Common myeloid progenitor, CD34-positive (primary cell): ENCODE measurements around the gene KIAA0040.

Experiments
- CTCF ChIA-PET: fragments of 350-600 bp; sonication (Branson Sonifier 250); formaldehyde crosslinking; loops from one replicate; lab custom pipeline; 2021; ENCODE audit warnings: antibody characterized with exemption; lab: Charles Lee
- POLR2A ChIA-PET: fragments of 350-600 bp; sonication (Branson Sonifier 250); formaldehyde crosslinking; loops from one replicate; lab custom pipeline; 2021; ENCODE audit warnings: antibody characterized with exemption; lab: Charles Lee
- DNase-seq, 3 donors: peaks; one replicate each; pipeline versions ENCODE4 v3.0.0 to v3.0.0-alpha.2; 2013
- H3K27ac ChIP-seq, 2 experiments: 1 replicate in 1 of 2; 2 replicates in 1 of 2; pipeline ENCODE4 v1.7.0; 2013; ENCODE audit warnings: inconsistent platforms in 2 of 2, low read length in 2 of 2, mild to moderate bottlenecking in 2 of 2, low read depth in 1 of 2, moderate library complexity in 1 of 2; ENCODE audit not compliant: severe bottlenecking in 2 of 2, insufficient read depth in 1 of 2, poor library complexity in 1 of 2
- H3K27me3 ChIP-seq, 5 experiments: replicated peaks in 2 of 5; 1 replicate in 3 of 5; 2 replicates in 2 of 5; pipeline versions ENCODE4 v1.6.1 to v1.7.0; 2013; ENCODE audit warnings: low read length in 4 of 5, mild to moderate bottlenecking in 2 of 5, moderate library complexity in 2 of 5, inconsistent platforms in 1 of 5; ENCODE audit not compliant: insufficient read depth in 5 of 5, control insufficient read depth in 4 of 5
- H3K36me3 ChIP-seq, 4 experiments: 1 replicate in 2 of 4; 2 replicates in 2 of 4; pipeline versions ENCODE4 v1.6.1 to v1.7.0; 2013; ENCODE audit warnings: low read length in 3 of 4, control low read depth in 1 of 4, mild to moderate bottlenecking in 1 of 4; ENCODE audit not compliant: control insufficient read depth in 4 of 4, insufficient read depth in 4 of 4
- H3K4me1 ChIP-seq, 4 experiments: 1 replicate in 3 of 4; 2 replicates in 1 of 4; pipeline versions ENCODE4 v1.6.1 to v1.7.1; 2013; ENCODE audit warnings: low read length in 3 of 4, mild to moderate bottlenecking in 3 of 4, control low read depth in 1 of 4, inconsistent platforms in 1 of 4, moderate library complexity in 1 of 4; ENCODE audit not compliant: control insufficient read depth in 4 of 4, insufficient read depth in 4 of 4; ENCODE audit errors: control extremely low read depth in 1 of 4
- H3K4me3 ChIP-seq, 7 experiments: 1 replicate in 4 of 7; 2 replicates in 3 of 7; pipeline versions ENCODE4 v1.5.1 to v1.7.0; 2013; ENCODE audit warnings: mild to moderate bottlenecking in 7 of 7, low read length in 6 of 7, moderate library complexity in 6 of 7, inconsistent platforms in 2 of 7, low read depth in 2 of 7, control low read depth in 1 of 7; ENCODE audit not compliant: insufficient read depth in 4 of 7, control insufficient read depth in 1 of 7; ENCODE audit errors: extremely low read depth in 1 of 7
- H3K9me3 ChIP-seq, 5 experiments: 1 replicate in 4 of 5; 2 replicates in 1 of 5; pipeline versions ENCODE4 v1.6.1 to v1.7.1; 2013; ENCODE audit warnings: low read length in 4 of 5, mild to moderate bottlenecking in 2 of 5, inconsistent platforms in 1 of 5, low read depth in 1 of 5, moderate library complexity in 1 of 5; ENCODE audit not compliant: control insufficient read depth in 4 of 5, insufficient read depth in 2 of 5; ENCODE audit errors: control extremely low read depth in 1 of 5
- WGBS: methylation state at CpG from one replicate; pipeline ENCODE4 v1.1.5; 2013; ENCODE audit not compliant: insufficient coverage; 5-methylcytosine and 5-hydroxymethylcytosine counted together

Gene KIAA0040

GRCh38 chr1:175147569-175147968, 45.0 kb downstream of the KIAA0040 start:
- CTCF ChIA-PET, result interaction anchor here (1.6 to 5.0 kb wide), 7 partner anchors 8 to 172 kb away, joined by 4 to 38 read pairs (median 20); no protein-coding TSS in a partner anchor
- H3K27ac ChIP-seq, result no peak overlapping the region

GRCh38 chr1:175146529-175147213, 45.9 kb downstream of the KIAA0040 start:
- Histone ChIP-seq H3K36me3 (no peaks in the 10 kb centered on the region), H3K27ac (no peak overlapping the region), H3K4me3 (peak overlapping the region in 2 of 7 experiments; percentile 33 to 43), H3K9me3 (no peaks in the 10 kb centered on the region), H3K4me1 (peaks cover 0 to 2% (median 0%) of the 10 kb centered on the region in 4 experiments), H3K27me3 (peaks cover 0 to 4% (median 2%) of the 10 kb centered on the region in 5 experiments)
- peak; percentile 59 to 79 (median 75) for DNase-seq
- POLR2A ChIA-PET, result interaction anchor here (0.7 kb wide), 1 partner anchor 821 kb away, joined by 4 read pairs; no protein-coding TSS in a partner anchor
- 46% methylated on average over 10 of the region's 21 CpGs for WGBS
- CTCF ChIA-PET, result interaction anchor here (0.7 to 5.0 kb wide), 20 partner anchors 9 to 928 kb away, joined by 3 to 38 read pairs (median 5); no protein-coding TSS in a partner anchor

More at GRCh38 chr1:175147569-175147968, 45.0 kb downstream of the KIAA0040 start:
- Histone ChIP-seq H3K4me1 (peaks cover 0 to 5% (median 2%) of the 10 kb centered on the region in 4 experiments), H3K9me3 (no peaks in the 10 kb centered on the region), H3K4me3 (no peak overlapping the region), H3K36me3 (no peaks in the 10 kb centered on the region), H3K27me3 (peaks cover 0 to 10% (median 2%) of the 10 kb centered on the region in 5 experiments)
- POLR2A ChIA-PET, result no interaction called here
- DNase-seq, result no peak
- 100% methylated on average over 3 of the region's 5 CpGs for WGBS

- no peaks in the 10 kb centered on the region for H3K9me3 ChIP-seq
- H3K36me3 ChIP-seq, result no peaks in the 10 kb centered on the region
- ChIA-PET POLR2A (interaction anchor here (0.7 kb wide), 1 partner anchor 820 kb away, joined by 4 read pairs; no protein-coding TSS in a partner anchor), CTCF (interaction anchor here (0.7 to 5.0 kb wide), 19 partner anchors 10 to 928 kb away, joined by 3 to 38 read pairs (median 5); no protein-coding TSS in a partner anchor)
- H3K4me1 ChIP-seq, result peaks cover 0 to 2% (median 0%) of the 10 kb centered on the region in 4 experiments
- no peak overlapping the region for H3K27ac ChIP-seq
- DNase-seq, result no peak
- peaks cover 0 to 4% (median 0%) of the 10 kb centered on the region in 5 experiments for H3K27me3 ChIP-seq
- peak overlapping the region in 1 of 7 experiments; percentile 43 for H3K4me3 ChIP-seq
- 80% methylated on average over 1 of the region's 7 CpGs for WGBS
These were observed 46.6 kb downstream of the KIAA0040 start for GRCh38 chr1:175145899-175146528.

- H3K36me3 ChIP-seq, result no peaks in the 10 kb centered on the region
- H3K27ac ChIP-seq, result no peak overlapping the region
- DNase-seq, result no peak
- ChIA-PET POLR2A (no interaction called here), CTCF (no interaction called here)
- H3K4me3 ChIP-seq, result no peak overlapping the region
- H3K27me3 ChIP-seq, result peaks cover 0 to 7% (median 2%) of the 10 kb centered on the region in 5 experiments
- WGBS, result 50% methylated on average over 2 of the region's 2 CpGs
- H3K4me1 ChIP-seq, result no peaks in the 10 kb centered on the region
- H3K9me3 ChIP-seq, result no peaks in the 10 kb centered on the region
These were observed 54.0 kb downstream of the KIAA0040 start for GRCh38 chr1:175138579-175138978.

DNA sequence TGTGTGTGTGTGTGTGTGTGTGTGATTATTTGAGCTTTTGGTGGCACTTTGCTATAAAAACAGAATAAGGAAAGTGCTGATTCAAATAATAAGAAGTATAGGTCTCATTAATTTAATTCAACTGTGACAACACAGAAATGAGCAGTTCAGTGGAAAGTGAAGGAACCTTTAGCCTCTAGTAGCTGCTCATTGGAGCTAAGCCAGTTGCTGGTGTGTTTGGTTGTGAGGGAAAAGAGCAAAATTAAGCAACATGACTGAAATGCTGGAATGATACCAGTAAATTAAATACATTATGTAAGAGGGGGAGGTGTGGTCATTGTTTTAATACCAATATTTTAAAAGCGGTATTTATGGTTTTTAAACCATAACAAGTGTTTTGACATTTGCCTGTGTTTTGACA, 55.2 kb downstream of the KIAA0040 start:
- ChIA-PET POLR2A (no interaction called here), CTCF (interaction anchor here (0.7 kb wide), 1 partner anchor 13 kb away, joined by 3 read pairs; no protein-coding TSS in a partner anchor)
- Histone ChIP-seq H3K4me3 (no peak overlapping the region), H3K36me3 (no peaks in the 10 kb centered on the region), H3K9me3 (no peaks in the 10 kb centered on the region), H3K27me3 (peaks cover 0 to 7% (median 2%) of the 10 kb centered on the region in 5 experiments), H3K27ac (no peak overlapping the region), H3K4me1 (no peaks in the 10 kb centered on the region)
- 100% methylated on average over 1 of the region's 1 CpG for WGBS
- no peak for DNase-seq

GRCh38 chr1:175136246-175136645, 56.3 kb downstream of the KIAA0040 start:
- WGBS, result 89% methylated on average over 3 of the region's 3 CpGs
- Histone ChIP-seq H3K4me1 (no peaks in the 10 kb centered on the region), H3K4me3 (no peak overlapping the region), H3K27me3 (peaks cover 0 to 7% (median 2%) of the 10 kb centered on the region in 5 experiments), H3K9me3 (no peaks in the 10 kb centered on the region), H3K27ac (no peak overlapping the region), H3K36me3 (no peaks in the 10 kb centered on the region)
- ChIA-PET CTCF (interaction anchor here (0.8 to 1.3 kb wide), 3 partner anchors 11 to 28 kb away, joined by 3 read pairs; no protein-coding TSS in a partner anchor), POLR2A (no interaction called here)
- no peak for DNase-seq
